K562 (cell line): ENCODE results near the gene ATF4. TPM values are rescaled to one million over a fixed set of nuclear protein-coding genes. Genes with fewer than 3 reads are reported as not detected.

ENCODE experiments used
- MAZ ChIP-seq, 2 experiments: fragments of 450-650 bp in 1 of 2; sonication (generic) in 1 of 2; formaldehyde crosslinking; IDR thresholded peaks in 1 of 2; conservative IDR thresholded peaks in 1 of 2; 2 replicates each; pipeline versions ENCODE4 v1.4.0 to v1.5.0; 2020; ENCODE audit warnings: mild to moderate bottlenecking in 1 of 2, missing genetic modification reagents in 1 of 2
- STAG1 ChIP-seq: sonication (generic); formaldehyde crosslinking; IDR thresholded peaks from 2 replicates; pipeline ENCODE4 v1.5.0; 2020; ENCODE audit warnings: missing genetic modification reagents, borderline replicate concordance
- TCFL5 ChIP-seq: fragments of 250-450 bp; sonication (Bioruptor Pico); conservative IDR thresholded peaks from 2 replicates; pipeline ENCODE4 v1.6.1; 2021; ENCODE audit warnings: mild to moderate bottlenecking, moderate library complexity, matching md5 sums
- polyA plus RNA-seq, 8 experiments: library from polyadenylated mRNA; depleted of rRNA in 4 of 8; stranded (reverse) in 5 of 8; unstranded in 3 of 8; fragments of >200 nt; fragmentation: Nextera tagmentation in 2 of 8; fragmentation: Illumina TruSeq in 1 of 8; extraction: Ambion mirVana in 2 of 8; extraction: Trizol in 1 of 8; gene quantifications; 2 replicates each; pipeline versions ENCODE4 v1.2.1 to v1.2.3, GENCODE V29; 2011 to 2014; ENCODE audit warnings: inconsistent platforms in 1 of 8, missing spikeins in 1 of 8
- total RNA-seq, 7 experiments: library from RNA; depleted of rRNA in 6 of 7; stranded (reverse); fragments of >200 nt in 6 of 7; fragmentation: Illumina TruSeq in 2 of 7; extraction: Trizol in 2 of 7; gene quantifications; 2 replicates each; pipeline versions ENCODE4 v1.2.1 to v1.2.3, GENCODE V29; 2011 to 2021; ENCODE audit warnings: low replicate concordance in 1 of 7
- TF ChIP-seq, protein P1 (sequence below): sonication (generic); formaldehyde crosslinking; IDR thresholded peaks from 2 replicates; pipeline ENCODE4 v1.8.0; 2023; ENCODE audit warnings: mild to moderate bottlenecking, missing genetic modification reagents
- TF ChIP-seq, protein P2 (sequence below): sonication (generic); formaldehyde crosslinking; IDR thresholded peaks from 2 replicates; pipeline ENCODE4 v1.8.0; 2022; ENCODE audit warnings: missing genetic modification reagents, mild to moderate bottlenecking, borderline replicate concordance
- TF ChIP-seq, protein P3 (sequence below): sonication (generic); formaldehyde crosslinking; IDR thresholded peaks from 2 replicates; pipeline ENCODE4 v1.8.1; 2023; ENCODE audit warnings: mild to moderate bottlenecking, missing genetic modification reagents
- TF ChIP-seq, protein P4 (sequence below): sonication (generic); formaldehyde crosslinking; IDR thresholded peaks from 2 replicates; pipeline ENCODE4 v1.8.0; 2022; ENCODE audit warnings: missing genetic modification reagents, mild to moderate bottlenecking, moderate library complexity, borderline replicate concordance
- TF ChIP-seq, protein P5 (sequence below): sonication (generic); formaldehyde crosslinking; IDR thresholded peaks from 2 replicates; pipeline ENCODE4 v1.8.1; 2023; ENCODE audit warnings: mild to moderate bottlenecking, missing genetic modification reagents
- TF ChIP-seq, protein P6 (sequence below): fragments of 250-450 bp; sonication (Bioruptor Pico); IDR thresholded peaks from 2 replicates; pipeline ENCODE4 v1.4.0; 2020; ENCODE audit warnings: mild to moderate bottlenecking

Gene ATF4
- total and polyA plus RNA-seq, 9 of the 15 experiments (the other 6 are each of a cell fraction or from before 2014, with no cell fraction given) = 93.1 to 723 (median 355) TPM

DNA sequence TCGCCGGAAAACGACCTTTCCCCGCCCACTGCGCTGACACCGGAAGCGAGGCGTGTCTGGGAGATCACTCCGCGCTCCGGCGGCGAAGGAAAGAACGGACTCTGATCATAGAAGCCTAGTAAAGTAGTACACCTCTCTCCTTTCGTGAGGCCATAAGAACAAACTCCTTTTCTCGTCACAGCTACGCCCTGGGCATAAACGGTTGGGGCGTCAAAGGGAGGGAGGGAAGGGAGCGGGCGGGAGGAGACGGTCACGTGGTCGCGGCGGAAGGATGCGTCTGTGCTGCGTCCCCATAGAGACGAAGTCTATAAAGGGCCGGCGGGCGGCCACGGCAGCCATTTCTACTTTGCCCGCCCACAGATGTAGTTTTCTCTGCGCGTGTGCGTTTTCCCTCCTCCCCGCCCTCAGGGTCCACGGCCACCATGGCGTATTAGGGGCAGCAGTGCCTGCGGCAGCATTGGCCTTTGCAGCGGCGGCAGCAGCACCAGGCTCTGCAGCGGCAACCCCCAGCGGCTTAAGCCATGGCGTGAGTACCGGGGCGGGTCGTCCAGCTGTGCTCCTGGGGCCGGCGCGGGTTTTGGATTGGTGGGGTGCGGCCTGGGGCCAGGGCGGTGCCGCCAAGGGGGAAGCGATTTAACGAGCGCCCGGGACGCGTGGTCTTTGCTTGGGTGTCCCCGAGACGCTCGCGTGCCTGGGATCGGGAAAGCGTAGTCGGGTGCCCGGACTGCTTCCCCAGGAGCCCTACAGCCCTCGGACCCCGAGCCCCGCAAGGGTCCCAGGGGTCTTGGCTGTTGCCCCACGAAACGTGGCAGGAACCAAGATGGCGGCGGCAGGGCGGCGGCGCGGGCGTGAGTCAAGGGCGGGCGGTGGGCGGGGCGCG lies at the start of gene ATF4 (continued):
- TF ChIP-seq, protein P1, sequence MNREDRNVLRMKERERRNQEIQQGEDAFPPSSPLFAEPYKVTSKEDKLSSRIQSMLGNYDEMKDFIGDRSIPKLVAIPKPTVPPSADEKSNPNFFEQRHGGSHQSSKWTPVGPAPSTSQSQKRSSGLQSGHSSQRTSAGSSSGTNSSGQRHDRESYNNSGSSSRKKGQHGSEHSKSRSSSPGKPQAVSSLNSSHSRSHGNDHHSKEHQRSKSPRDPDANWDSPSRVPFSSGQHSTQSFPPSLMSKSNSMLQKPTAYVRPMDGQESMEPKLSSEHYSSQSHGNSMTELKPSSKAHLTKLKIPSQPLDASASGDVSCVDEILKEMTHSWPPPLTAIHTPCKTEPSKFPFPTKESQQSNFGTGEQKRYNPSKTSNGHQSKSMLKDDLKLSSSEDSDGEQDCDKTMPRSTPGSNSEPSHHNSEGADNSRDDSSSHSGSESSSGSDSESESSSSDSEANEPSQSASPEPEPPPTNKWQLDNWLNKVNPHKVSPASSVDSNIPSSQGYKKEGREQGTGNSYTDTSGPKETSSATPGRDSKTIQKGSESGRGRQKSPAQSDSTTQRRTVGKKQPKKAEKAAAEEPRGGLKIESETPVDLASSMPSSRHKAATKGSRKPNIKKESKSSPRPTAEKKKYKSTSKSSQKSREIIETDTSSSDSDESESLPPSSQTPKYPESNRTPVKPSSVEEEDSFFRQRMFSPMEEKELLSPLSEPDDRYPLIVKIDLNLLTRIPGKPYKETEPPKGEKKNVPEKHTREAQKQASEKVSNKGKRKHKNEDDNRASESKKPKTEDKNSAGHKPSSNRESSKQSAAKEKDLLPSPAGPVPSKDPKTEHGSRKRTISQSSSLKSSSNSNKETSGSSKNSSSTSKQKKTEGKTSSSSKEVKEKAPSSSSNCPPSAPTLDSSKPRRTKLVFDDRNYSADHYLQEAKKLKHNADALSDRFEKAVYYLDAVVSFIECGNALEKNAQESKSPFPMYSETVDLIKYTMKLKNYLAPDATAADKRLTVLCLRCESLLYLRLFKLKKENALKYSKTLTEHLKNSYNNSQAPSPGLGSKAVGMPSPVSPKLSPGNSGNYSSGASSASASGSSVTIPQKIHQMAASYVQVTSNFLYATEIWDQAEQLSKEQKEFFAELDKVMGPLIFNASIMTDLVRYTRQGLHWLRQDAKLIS (CRISPR knock-in tag) = peak; percentile 98
- TF ChIP-seq TCFL5 (no peak), STAG1 (CRISPR knock-in tag) (0 out of 2 replicates have a peak, but pooled peaks have one; percentile 33), MAZ (CRISPR knock-in tag; conservative IDR thresholded peaks at IDR 0.05 in 1 of 2, IDR thresholded peaks at IDR 0.05 in 1 of 2) (peak in 1 of 2 experiments; percentile 58; a peak in 1 of 4 replicates)
- TF ChIP-seq, protein P2, sequence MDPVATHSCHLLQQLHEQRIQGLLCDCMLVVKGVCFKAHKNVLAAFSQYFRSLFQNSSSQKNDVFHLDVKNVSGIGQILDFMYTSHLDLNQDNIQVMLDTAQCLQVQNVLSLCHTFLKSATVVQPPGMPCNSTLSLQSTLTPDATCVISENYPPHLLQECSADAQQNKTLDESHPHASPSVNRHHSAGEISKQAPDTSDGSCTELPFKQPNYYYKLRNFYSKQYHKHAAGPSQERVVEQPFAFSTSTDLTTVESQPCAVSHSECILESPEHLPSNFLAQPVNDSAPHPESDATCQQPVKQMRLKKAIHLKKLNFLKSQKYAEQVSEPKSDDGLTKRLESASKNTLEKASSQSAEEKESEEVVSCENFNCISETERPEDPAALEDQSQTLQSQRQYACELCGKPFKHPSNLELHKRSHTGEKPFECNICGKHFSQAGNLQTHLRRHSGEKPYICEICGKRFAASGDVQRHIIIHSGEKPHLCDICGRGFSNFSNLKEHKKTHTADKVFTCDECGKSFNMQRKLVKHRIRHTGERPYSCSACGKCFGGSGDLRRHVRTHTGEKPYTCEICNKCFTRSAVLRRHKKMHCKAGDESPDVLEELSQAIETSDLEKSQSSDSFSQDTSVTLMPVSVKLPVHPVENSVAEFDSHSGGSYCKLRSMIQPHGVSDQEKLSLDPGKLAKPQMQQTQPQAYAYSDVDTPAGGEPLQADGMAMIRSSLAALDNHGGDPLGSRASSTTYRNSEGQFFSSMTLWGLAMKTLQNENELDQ = peak; percentile 56; the same call in 1 of the 2 replicates
- TF ChIP-seq, protein P3, sequence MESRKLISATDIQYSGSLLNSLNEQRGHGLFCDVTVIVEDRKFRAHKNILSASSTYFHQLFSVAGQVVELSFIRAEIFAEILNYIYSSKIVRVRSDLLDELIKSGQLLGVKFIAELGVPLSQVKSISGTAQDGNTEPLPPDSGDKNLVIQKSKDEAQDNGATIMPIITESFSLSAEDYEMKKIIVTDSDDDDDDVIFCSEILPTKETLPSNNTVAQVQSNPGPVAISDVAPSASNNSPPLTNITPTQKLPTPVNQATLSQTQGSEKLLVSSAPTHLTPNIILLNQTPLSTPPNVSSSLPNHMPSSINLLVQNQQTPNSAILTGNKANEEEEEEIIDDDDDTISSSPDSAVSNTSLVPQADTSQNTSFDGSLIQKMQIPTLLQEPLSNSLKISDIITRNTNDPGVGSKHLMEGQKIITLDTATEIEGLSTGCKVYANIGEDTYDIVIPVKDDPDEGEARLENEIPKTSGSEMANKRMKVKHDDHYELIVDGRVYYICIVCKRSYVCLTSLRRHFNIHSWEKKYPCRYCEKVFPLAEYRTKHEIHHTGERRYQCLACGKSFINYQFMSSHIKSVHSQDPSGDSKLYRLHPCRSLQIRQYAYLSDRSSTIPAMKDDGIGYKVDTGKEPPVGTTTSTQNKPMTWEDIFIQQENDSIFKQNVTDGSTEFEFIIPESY = 0 out of 2 replicates have a peak, but pooled peaks have one; percentile 32
- TF ChIP-seq, protein P4, sequence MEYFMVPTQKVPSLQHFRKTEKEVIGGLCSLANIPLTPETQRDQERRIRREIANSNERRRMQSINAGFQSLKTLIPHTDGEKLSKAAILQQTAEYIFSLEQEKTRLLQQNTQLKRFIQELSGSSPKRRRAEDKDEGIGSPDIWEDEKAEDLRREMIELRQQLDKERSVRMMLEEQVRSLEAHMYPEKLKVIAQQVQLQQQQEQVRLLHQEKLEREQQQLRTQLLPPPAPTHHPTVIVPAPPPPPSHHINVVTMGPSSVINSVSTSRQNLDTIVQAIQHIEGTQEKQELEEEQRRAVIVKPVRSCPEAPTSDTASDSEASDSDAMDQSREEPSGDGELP (CRISPR knock-in tag) = peak; percentile 67; the same call in 1 of the 2 replicates
- TF ChIP-seq, protein P5, sequence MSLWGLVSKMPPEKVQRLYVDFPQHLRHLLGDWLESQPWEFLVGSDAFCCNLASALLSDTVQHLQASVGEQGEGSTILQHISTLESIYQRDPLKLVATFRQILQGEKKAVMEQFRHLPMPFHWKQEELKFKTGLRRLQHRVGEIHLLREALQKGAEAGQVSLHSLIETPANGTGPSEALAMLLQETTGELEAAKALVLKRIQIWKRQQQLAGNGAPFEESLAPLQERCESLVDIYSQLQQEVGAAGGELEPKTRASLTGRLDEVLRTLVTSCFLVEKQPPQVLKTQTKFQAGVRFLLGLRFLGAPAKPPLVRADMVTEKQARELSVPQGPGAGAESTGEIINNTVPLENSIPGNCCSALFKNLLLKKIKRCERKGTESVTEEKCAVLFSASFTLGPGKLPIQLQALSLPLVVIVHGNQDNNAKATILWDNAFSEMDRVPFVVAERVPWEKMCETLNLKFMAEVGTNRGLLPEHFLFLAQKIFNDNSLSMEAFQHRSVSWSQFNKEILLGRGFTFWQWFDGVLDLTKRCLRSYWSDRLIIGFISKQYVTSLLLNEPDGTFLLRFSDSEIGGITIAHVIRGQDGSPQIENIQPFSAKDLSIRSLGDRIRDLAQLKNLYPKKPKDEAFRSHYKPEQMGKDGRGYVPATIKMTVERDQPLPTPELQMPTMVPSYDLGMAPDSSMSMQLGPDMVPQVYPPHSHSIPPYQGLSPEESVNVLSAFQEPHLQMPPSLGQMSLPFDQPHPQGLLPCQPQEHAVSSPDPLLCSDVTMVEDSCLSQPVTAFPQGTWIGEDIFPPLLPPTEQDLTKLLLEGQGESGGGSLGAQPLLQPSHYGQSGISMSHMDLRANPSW = peak; percentile 54; the same call in 1 of the 2 replicates
- TF ChIP-seq, protein P6, sequence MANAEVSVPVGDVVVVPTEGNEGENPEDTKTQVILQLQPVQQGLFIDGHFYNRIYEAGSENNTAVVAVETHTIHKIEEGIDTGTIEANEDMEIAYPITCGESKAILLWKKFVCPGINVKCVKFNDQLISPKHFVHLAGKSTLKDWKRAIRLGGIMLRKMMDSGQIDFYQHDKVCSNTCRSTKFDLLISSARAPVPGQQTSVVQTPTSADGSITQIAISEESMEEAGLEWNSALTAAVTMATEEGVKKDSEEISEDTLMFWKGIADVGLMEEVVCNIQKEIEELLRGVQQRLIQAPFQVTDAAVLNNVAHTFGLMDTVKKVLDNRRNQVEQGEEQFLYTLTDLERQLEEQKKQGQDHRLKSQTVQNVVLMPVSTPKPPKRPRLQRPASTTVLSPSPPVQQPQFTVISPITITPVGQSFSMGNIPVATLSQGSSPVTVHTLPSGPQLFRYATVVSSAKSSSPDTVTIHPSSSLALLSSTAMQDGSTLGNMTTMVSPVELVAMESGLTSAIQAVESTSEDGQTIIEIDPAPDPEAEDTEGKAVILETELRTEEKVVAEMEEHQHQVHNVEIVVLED (CRISPR knock-in tag) = no peak
